GM21447 (cell line): ENCODE data around the gene THSD4.
"Not testable (repeated sequence)": the region's sequence is repeated elsewhere in the genome, so short reads cannot be mapped to it uniquely, and the experiment has no call there.

Experiments
- ATAC-seq: cut with Tn5 transposase; IDR thresholded peaks from one replicate; pipeline ENCODE4 v1.9.1; 2021; ENCODE audit not compliant: unreplicated experiment

THSD4 gene

DNA sequence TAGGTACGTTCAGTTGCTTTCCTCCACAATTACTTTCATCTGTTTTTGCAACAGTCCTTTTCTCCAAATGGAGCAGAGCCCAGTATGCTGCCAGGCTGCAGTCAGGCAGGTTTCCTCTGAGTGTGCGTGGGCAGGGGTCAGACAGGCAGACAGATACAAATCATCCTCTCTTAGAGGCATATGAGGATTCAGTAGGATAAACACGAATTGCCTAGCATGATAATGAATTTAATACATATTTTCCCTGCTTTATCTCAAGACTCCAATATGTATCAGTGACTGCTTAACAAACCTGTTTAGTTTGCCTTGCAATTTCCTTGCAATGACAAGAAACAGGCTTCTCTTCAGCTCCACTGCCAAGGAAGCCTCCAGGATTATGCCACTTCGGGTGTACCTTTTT, 554.4 kb downstream of the THSD4 start:
- no peak for ATAC-seq

DNA sequence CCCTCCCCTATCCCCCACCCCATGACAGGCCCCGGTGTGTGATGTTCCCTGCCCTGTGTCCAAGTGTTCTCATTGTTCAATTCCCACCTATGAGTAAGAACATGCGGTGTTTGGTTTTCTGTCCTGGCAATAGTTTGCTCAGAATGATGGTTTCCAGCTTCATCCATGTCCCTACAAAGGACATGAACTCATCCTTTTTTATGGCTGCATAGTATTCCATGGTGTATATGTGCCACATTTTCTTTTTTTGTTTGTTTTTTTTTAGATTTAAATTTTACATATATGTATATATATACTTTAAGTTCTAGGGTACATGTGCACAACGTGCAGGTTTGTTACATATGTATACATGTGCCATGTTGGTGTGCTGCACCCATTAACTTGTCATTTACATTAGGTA, 555.0 kb downstream of the THSD4 start:
- not testable (repeated sequence) for ATAC-seq

- no peak for ATAC-seq
Measured at GRCh38 chr15:71674354-71674753, 559.1 kb downstream of the THSD4 start.

GRCh38 chr15:71677352-71677751, 562.1 kb downstream of the THSD4 start:
- ATAC-seq = no peak

DNA sequence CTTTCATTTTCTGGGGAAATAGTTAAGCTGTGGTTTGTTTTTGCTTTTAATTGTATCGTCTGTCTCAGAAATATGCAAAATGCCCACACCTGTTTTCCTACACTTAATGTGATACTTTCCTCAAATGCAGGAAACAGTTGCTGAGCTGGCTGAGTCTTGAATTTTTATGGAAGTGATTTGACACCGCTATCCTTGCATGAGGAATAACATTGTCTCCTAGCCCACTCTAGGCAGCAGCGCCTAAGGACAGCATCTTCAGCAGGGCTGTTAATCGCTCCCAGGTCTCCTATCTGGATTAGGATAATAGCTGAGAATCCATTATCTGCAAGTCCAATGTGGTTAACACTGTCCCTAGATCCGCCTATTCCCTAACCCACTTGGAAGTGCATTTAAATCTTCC, 562.5 kb downstream of the THSD4 start:
- no peak for ATAC-seq

- ATAC-seq = no peak
Measured at GRCh38 chr15:71678191-71678590, 562.9 kb downstream of the THSD4 start.

DNA sequence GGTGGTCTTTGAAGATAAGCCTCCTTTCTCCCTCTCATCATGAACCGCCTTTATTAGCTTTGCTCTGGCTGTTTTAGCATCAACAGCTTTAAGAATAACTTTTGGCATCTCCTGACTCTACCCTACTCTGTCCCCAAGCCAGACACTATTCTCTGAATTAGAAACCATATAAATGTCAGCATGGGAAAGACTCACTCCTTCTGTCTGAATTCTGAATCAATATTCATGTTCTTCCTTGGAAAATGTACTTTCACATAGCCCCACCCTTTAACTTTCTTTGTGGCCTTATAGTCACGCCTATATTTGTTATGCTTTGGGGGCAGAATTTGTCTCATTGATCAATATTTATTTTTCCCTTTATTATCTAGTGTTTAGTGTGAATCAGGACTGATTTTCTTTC, 563.3 kb downstream of the THSD4 start:
- no peak for ATAC-seq

GRCh38 chr15:71679223-71679792, 564.0 kb downstream of the THSD4 start:
- no peak for ATAC-seq

DNA sequence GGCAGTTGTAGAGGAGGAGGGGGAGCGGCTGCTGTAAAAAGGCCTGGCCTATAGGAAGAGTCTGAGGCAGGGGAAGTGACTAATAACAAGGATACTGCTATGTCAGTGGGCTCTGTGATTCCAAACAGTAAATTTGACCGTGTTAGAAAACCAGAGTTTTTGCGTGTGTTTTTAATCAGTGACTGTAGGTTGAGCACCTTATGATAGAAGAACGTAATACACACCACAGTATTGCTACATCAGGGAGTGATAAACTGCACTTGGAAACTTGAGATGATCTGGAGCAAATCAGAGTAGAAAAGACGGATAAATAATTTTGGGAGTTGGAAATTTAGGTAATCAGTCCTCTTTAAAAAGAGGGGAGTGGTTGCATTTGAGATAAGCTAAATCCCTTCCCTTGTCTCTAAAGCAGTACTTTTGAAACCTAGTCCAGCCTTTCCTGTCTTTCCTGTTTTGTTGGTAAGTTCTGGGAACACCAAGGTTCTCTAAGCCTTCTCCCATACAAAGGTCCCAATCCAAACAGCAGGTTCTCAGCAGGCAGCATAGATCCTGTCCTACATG, 564.6 kb downstream of the THSD4 start:
- no peak for ATAC-seq

GRCh38 chr15:71682001-71682400, 566.7 kb downstream of the THSD4 start:
- ATAC-seq = no peak

DNA sequence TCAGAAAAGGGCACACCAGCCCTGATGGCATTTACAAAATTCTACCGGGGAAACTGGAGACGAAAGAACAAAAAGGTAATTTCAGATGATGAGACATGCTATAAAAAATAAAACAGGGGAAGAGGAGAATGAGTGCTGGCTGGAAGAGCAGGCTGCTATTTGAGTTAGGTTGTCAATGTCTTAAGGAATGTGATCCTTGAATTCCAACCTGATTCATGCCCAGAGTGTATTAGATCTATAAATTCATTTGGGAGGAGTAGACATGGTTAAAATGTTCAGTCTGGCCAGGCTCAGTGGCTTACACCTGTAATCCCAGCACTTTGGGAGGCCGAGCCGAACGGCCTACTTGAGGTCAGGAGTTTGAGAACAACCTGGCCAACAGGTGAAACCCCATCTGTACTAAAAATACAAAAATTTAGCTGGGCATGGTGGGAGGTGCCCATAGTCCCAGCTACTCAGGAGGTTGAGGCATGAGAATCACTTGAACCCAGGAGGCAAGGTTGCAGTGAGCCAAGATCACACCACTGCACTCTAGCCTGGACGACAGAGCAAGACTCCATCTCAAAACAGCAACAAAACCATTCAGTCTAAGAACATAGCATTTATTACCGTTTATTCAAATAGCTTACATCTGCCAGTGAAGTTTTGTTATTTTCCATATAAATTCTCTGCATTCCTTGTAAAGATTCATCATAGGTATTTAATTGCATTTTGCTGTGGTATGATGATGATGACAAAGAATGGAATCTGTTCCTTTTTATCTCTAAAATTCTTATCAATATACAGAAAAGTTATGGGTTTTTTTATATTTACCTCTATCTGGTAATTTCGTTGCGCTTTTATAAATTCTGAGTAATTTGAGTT, 568.4 kb downstream of the THSD4 start:
- no peak for ATAC-seq

GRCh38 chr15:71685420-71685993, 570.2 kb downstream of the THSD4 start:
- no peak for ATAC-seq

GRCh38 chr15:71686221-71687050, 571.2 kb downstream of the THSD4 start:
- ATAC-seq = no peak

DNA sequence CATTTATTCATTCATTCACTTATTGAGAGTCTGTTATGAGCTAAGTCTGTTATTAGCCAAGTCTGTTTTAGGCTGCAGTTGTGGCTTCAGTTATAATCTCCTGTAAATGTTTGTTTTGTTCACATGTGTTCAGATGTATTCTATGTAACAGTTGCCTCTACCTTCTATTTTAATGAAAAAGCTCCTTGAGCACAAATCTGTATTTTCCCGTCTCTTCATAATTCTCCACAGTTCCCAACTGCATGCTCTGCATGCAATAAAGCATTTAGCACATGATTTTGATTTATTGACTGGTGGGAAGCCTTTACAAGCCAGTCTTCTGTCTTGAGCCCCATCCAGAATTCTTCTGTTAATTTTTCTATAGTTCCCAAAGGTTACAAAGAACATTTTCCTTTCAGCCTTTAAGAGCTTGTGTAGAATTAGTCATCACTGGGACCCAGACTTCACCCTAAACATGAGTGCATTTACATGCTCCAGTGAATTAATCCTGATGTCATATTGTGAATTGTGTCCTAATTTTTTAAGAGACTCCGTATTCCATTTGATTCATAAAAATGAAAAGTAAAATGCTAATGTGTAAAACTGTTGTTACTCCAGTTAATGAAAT, 572.7 kb downstream of the THSD4 start:
- ATAC-seq = no peak

GRCh38 chr15:71688509-71689094, 573.3 kb downstream of the THSD4 start:
- ATAC-seq = no peak

- no peak for ATAC-seq
Measured at GRCh38 chr15:71691081-71691457, 575.8 kb downstream of the THSD4 start.

GRCh38 chr15:71691458-71692417, 576.5 kb downstream of the THSD4 start:
- ATAC-seq = no peak

DNA sequence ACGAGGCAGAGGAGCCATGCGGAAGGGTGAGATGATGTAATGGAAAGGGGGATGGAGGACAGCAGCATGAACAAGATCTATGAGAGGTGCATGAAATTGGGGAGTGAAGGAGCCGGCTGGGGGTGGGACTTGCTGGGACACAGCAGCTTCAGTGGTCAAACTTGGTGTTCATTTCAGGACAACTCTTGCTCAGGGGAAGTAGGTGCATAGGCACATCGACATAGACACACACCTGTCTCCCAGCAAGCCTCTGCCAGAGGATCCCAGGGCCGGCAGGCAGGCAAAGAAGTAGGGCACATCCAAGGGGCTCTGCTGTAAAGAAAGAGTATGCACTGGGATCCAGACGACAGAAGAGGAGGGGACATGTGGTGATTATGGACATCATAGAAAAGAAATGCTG, 582.0 kb downstream of the THSD4 start:
- no peak for ATAC-seq

GRCh38 chr15:71698030-71698429, 582.8 kb downstream of the THSD4 start:
- ATAC-seq = no peak
